Activated gamma-delta T cell treated with anti-CD3 and anti-CD28 coated beads, Interleukin-2, amount 50 U/mL, for 16 hours (primary cell): ENCODE measurements around the gene DCLK1.

Source experiments
- DNase-seq: peaks from one replicate; pipeline ENCODE4 v3.0.0-alpha.2; 2020; ENCODE audit warnings: low read depth

DCLK1 gene

DNA sequence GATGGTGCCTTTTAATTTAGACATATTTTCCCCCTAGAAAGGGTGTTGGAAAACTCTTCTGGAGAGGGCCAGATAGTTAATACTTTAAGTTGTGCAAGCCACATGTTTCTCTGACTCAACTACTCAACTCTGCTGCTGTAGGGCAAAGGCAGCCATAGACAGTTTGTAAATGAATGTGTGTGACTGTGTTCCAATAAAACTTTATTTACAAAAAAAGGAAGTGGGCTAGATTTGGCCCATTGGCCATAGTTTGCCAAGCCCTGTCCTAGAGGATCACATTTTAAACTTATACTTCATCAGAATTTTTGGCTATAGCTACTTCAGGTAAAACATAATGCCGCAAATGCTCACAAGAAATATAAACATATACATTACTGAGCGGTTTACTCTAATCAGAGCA, 348.4 kb downstream of the DCLK1 start:
- no peak for DNase-seq

DNA sequence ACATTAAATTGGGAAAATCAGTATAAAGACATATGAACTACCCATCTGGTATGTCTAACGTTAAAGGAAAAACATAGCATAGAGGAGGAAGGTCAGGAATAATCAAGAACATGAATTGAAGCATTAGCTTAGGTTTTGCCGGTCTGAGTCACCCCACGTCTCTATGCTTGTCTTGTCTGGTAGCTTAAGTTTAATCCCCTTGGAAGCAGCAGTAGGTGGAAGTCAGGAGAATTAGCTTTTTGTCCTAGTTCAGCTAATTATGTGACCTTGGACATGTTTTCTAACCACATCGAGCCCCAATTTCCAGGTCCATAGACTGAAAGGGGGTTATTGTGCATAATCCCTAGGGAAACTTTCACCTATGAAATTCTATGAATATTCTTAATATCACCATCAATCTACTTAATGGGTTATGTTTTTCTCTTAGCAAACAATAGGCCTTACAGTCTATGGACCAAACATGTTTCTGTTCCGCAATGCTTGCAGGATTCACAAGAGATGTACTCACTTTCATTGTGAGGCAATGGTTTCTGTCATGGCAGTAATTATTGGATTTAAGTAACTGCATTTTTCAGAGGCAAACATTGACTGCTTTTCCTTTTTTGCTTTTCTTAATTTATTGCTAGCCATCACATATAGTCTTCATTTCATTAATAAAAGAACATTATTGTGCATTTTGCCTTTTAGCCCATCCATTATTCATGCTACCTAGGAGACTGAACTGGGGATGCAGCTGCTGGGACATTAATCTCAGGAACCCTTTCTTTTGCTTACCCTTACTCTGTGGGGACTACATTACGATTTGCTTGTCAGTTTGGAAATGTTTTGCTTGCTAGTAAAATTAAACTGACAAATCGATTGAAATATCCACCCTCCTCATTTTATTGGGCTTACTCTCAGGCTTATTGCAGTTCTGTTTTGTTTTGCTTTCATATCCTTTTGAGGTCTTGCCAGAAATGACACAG, 349.9 kb downstream of the DCLK1 start:
- no peak for DNase-seq

DNA sequence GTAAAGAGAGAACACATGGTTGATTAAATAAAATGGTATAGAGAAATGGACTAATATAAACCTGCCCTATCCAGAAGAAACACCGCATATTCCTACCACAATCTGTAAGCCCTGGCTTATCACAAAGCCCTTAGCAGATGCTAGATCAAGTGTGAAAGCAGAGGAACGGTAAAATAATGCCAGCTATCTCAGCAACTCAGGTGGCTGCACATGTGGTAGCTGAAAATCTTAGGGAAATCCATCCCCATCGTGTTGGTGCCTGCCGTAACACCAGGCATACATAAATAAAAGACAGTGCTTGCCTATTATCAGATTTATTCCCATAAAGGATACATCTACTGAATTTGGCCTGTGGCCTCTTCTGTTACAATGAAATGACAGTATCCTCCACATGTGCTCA, 350.6 kb downstream of the DCLK1 start:
- no peak for DNase-seq

DNA sequence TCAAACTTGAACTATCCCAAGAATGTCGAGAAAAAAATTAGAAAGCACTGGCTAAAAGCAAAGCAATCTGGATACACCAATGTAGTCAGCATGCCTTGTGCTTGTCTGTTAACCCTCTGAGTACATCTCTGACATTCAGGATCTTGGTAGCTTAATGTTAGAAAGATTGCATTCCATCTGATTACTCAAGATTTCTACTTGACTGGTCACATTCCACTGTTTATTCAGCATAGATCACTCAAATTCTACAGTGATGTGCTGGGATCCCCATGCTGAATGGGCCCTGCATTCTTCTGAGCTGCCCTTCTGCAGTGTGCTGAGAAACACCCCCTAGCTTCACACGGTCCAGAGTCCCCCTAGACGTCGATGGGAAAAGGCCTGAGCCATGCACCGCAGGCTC, 359.3 kb downstream of the DCLK1 start:
- no peak for DNase-seq

DNA sequence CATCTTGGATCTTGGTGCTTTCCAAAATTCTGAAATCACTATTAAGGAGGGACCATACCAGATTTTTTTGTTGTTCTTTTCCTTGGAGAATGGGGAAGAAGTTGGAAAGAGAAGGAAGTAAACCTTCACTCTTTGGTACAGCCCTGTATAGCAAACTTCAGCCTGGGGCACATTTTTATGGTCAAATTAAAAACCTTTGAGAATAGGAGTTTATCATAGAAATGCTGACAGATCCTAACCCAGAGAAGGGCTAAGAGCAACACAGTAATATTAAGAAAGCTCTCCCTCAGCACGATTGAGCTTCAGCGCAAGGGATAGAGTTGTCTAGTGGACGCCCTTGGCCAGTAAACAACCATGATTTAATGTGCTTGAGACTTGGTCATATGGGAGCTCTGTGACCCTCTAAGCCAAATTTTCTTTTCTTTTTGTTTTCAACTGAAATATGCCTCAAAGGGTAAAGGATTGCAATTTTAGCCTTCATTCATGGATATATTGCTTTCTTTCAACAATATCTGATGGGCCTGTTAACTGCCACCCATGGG, 360.4 kb downstream of the DCLK1 start:
- no peak for DNase-seq

DNA sequence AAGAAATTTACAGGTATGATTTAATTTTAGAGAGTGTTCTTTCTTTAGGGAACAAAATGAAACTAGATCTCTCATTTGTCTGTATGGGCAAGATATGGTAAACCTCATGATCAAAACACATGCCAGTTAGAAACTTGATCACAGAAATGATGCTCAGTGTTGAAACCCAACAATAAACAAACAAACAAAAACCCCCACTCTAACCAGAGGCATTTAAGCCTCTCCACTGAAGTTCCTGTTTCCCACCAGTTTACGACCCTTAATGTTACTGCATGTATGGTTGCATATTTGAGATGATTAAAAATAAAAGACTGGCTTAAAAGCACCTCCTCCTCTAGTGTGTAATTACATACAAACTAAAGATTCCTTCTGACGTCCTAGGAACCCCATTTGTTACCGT, 361.4 kb downstream of the DCLK1 start:
- no peak for DNase-seq

DNA sequence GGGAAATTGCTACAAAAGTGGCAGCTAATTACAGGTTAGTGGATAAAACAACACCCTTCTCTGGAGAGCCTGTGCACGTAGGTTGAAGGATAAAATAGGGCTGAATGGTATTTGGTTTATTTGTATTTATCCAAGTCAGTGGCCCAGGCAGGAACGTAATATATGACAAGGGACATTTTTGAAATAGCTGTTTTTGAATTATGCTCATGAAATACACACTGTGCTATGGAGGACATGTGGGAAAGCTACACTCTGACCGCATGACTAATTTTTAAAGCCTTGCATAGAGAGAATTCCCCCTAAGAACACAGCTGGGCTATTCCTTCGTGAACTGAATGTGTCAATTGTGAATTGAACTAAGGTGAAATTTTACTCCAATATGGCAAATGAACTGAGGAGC, 362.6 kb downstream of the DCLK1 start:
- no peak for DNase-seq

DNA sequence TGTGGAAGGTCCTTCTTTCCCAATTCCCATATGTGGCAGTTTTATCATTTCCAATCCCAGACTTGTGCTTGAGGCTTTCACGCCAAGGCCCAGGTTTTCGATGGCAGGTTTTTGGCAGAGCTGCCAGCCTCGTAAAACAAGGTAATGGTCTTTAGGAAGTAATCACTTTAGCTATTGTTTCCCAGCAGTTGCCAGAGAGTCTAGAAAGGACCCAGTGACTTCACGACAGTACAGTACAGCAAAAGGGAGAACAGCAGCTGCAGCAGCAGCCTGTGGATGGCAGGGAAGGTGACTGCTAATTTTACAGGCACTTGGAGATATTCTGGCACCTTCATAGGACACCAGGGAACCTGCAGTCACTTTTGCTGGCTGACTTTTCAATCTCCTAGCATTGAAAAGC, 363.1 kb downstream of the DCLK1 start:
- no peak for DNase-seq

DNA sequence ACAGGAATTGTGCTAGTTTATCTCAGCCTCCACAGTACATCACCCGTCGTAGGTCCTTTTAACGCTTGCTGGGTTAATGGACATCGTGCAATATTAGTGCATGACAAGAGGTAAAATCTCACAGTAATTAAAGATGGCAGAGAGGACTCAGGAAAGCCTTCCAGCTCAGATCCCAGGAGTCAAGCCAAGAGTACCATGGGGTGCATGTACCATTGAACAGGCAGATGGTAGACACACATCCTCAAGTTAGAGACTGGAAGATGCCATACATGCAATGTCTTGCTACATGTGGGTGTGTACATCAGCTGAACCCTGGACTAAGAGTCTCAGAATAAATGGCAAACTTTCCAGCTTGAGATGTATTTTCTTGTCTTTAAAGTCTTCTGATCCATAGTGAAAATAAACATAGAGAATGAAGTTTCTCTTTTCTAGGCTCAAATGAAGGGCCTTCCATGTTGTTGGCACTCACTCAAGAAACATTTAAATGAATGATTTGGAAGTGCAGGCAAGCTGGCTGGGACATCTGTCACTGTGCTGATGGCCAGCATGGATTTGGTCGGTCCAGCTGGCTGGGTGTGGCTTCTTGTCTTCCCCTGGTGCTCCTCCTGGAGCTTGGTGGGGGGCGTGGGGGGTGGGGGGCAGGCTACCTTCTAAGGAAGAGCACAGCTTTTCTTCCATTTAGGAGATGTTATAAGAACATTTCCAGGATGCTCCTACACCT, 363.8 kb downstream of the DCLK1 start:
- DNase-seq: no peak

DNA sequence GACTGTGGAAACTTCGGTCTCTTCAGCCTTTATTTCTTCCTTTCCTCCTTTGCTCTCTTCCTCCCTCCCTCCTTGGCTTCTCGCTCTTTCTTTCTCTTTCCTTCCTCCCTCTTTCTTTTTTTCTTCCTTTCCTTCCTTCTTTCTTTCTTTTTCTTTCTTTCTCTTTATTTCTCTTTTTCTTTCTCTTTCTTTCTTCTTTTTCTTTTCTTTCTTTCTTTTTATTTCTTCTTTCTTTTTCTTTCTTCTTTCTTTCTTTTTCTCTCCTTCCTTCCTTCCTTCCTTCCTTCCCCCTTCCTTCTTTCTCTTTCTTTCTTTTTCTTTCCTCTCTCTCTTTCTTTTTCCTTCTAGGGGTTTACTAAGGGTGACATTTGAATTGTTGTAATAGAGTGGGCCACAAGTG, 364.5 kb downstream of the DCLK1 start:
- DNase-seq: no peak

DNA sequence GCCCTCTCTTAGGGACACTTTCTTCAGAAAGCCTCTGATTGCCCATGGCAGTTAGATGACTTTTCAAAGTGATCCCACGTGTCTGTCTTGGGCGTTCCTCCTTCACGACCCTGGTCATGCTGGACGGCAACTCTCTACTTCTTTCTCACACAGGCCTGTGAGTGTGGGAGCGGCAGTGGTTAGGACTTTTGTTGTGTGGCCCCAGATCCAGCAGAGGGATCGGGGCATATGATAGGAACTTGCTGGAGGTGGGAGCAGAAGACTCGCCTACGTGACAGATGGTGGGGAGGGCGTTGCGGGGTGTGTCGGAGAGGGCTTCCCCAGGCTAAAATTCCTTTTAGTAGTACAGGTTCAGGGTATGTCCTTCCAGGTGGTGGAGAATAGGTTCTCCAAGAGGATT, 365.2 kb downstream of the DCLK1 start:
- no peak for DNase-seq

DNA sequence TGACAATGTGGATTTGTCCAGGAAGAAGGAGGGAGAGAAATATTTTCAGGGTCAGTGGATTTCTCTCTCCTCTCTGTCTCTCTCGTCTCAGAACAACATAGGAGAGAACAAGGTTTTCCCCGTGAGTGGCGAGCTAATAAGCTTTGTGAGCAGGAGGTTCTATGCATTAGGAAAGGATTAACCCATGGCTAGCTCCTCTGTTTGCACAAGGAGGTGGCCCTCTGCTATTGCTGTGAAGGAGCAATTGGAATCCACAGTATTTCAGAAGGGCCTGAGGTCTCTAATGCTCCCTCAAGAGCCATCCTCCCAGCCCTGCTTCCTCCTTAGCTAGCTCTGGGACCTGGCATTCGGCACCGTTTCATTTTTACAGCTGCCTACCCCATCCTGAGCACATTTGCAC, 365.8 kb downstream of the DCLK1 start:
- DNase-seq: no peak

DNA sequence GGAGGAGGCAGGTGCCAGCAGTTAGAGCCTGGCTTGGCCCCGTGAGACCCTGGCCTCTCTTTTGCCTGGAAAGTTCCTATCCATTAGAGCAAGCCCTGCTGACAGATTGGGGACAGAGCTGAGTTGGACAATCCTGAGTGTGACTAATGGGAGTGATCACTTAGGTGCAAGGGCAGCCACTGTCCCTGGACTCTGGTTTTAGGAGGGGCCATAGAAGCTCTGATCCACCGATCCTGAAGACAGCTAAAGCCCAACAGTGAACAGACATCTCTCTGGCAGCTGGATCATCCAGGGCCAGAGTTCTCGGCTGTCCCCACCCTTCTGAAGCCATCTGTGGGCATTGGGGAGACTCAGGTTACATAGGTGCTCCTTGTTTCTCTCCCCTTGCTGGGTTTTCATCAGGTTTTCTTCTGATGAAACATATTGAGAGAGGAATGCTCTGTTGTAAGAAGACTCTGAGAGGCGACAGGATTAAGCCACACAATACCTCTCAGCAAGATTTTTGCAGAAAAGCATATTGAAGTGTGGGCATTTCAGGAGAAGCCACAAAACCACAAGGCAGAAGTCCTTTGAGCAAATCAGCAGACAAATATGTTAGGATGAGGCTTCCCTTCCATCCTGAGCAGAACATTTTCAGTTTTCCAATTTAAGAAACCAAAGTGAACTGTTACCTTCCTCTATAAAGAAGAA, 366.7 kb downstream of the DCLK1 start:
- DNase-seq: no peak

DNA sequence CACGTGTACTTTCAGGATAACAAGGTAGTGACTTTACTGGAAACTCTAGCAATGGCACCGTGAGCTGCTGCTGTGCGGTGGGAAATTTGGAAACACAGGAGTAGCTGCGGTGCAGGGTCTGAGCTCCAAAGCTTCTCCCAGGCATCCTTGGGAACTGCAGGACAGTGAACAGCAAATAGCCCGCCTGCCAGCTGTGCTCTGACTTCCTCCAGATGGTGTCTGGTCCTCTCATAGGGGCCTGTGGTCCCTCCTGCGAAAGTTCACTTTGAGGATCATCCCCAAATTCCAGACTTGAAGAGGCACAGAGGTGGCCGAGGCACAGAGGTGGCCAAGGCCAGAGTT, 367.4 kb downstream of the DCLK1 start:
- no peak for DNase-seq

DNA sequence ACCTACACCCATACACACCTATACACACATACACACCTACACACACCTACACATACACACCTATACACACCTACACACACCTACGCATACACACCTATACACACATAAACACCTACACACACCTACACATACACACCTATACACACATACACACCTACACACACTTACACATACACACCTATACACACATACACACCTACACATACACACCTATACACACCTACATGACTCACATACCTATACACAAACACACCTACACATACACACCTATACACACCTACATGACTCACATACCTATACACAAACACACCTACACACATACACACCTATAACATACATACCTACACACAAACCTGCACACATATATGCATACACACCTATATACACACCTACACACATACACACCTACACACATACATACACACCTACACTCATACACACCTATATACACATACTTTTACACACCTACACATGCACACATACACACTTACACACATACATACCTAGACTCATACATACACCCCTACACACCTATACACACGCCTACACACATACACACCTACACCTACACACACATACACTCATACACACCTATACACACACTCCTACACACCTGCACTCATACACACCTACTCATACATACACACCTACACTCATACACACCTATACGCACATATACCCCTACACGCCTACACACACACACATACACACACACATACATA, 368.0 kb downstream of the DCLK1 start:
- no peak for DNase-seq

DNA sequence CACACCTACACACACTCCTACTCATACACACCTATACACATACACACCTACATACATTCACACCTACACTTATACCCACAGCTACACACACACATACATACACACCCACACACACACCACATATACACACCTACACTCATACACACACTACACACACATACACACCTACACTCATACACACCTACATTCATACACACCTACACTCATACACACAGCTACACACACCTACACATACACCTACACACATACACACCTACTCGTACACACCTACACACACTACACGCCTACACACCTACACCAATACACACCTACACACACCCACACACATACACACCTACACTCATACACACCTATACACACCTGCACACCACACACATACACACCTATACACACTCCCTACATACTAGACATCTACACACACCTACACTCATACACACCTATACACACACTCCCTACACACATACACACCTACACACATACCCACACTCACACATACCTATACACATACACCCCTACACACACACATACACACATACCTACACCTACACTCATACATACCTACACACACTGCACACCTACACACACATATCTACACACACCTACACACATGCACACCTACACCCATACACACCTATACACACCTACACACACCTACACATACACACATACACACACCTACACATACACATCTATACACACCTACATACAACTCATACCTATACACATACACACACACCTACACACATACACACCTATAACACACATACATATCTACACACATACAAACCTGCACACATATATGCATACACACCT, 369.5 kb downstream of the DCLK1 start:
- DNase-seq: no peak

DNA sequence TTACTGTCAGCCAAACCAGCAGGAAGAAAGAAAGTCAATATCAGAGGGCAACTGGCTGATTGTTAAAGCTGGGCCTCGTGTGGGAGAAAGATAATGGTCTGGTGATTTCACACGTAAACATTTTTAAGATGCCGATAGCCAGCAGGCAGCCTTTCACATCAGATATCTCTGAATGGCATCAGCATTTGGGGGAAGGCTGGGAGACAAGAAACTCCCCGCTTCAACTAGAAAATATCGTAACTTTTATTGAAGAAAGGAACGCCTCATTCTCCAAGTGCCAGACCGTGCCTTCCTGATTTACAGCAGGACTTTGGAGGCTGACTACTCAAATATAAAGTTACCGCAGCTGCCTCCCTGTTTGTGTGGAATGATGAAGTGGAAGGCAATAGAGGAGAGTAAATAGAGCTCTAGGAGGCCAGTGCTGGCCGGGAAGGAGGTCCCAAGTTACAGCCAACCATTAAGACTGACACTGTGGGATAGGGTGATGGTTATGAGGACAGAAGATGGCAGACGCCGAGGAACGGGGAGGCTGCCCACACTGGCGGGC, 370.4 kb downstream of the DCLK1 start:
- no peak for DNase-seq

DNA sequence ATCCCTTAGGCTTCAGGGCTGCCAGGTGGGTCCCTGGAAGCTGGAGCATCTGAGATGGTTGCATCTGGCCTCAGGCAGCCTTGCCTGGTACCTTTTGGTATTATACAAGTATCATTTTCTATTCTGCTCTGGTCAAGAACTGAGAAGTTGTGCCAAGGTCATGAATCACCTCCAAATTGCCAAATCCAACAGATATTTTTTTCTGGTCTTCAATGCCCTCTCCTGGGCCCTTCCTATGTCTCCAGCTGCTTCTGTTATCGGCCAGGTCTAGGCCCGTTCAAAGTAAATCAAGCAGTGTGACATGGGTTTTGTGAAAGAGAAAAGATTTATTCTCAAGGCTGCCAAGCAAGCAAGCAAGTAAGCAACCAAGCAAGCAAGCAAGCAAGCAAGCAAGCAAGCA, 383.6 kb downstream of the DCLK1 start:
- no peak for DNase-seq

DNA sequence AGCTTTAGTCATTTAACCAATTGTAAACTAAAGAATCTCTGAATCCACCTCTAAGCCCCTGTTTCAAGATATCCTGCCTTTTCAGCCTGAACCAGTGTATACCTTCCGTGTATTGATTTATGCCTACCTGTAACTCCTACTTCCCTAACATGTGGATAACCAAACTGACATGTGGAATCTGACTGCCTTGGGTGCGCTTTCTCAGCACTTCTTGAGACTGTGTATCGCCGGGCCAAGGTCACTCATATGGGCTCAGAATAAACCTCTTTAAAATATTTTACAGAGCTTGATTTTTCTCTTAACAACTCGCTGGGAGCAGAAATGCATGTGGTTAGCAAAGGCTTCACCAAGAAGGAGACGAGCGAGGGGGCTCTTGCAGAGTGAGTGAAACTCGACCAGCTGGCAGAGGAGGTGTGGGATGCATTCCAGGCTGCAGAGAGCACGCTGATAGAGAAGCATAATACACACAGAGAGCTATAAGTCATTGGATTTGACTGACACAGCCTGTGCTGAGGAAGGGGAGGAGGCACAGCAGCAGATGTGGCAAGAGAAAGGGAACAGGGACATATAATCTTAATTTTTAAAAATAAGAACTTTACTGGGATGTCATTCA, 386.5 kb downstream of the DCLK1 start:
- DNase-seq: no peak

DNA sequence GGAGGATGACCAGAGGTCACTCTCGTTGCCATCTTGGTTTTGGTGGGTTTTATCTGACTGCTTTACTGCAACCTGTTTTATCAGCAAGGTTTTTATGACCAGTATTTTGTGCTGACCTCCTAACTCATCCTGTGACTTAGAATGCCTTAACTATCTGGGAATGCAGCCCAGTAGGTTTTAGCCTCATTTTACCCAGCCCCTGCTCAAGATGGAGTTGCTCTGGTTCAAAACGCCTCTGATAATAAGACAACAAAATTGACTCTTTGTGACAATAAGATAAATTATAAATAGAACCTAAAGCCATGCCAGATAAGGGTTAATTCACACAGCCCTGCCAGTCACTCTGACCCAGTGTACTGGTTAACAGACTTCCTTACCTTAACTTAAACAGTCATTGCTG, 387.0 kb downstream of the DCLK1 start:
- DNase-seq: no peak
